Activated T-helper 1 cell treated with Interleukin-2 at 50 U/mL for 16 hours (primary cell): ENCODE results near the gene FANCG.

Experiments
- DNase-seq: peaks from one replicate; pipeline ENCODE4 v3.0.0-alpha.2; 2020; ENCODE audit warnings: low read depth

Gene FANCG

GRCh38 chr9:35103660-35104191 lies 24.0 kb upstream of the FANCG start:
- no peak for DNase-seq

GRCh38 chr9:35102769-35103659 lies 23.3 kb upstream of the FANCG start, which contains the start of gene STOML2:
Gene STOML2, minus strand, starts transcription at chr9:35103131. Its CDS starts 37 bp downstream, at chr9:35103094.
- DNase-seq = peak; percentile 86

- no peak for DNase-seq
These were observed 22.7 kb upstream of the FANCG start for GRCh38 chr9:35102465-35102768.

GRCh38 chr9:35097573-35097972 lies 17.8 kb upstream of the FANCG start:
- no peak for DNase-seq

GRCh38 chr9:35096035-35096849 lies 16.5 kb upstream of the FANCG start, which contains the start of gene PIGO:
Gene PIGO, minus strand, starts transcription at chr9:35096591. Its CDS starts 1,026 bp downstream, at chr9:35095565.
- peak; percentile 85 for DNase-seq

GRCh38 chr9:35091536-35091935 lies 11.8 kb upstream of the FANCG start:
- no peak for DNase-seq

- DNase-seq = no peak
These were observed 9.7 kb upstream of the FANCG start for GRCh38 chr9:35089434-35089833.

- no peak for DNase-seq
These were observed 5.3 kb upstream of the FANCG start for GRCh38 chr9:35085078-35085477.

- DNase-seq = no peak
These were observed 709 bp downstream of the FANCG start for GRCh38 chr9:35079041-35079425.

GRCh38 chr9:35078066-35078465 lies 1.7 kb downstream of the FANCG start:
- no peak for DNase-seq

- DNase-seq = no peak
These were observed 2.9 kb downstream of the FANCG start for GRCh38 chr9:35076848-35077247.

- DNase-seq = no peak
These were observed 4.4 kb downstream of the FANCG start for GRCh38 chr9:35075358-35075757.

GRCh38 chr9:35074791-35075190 lies 5.0 kb downstream of the FANCG start:
- no peak for DNase-seq

- no peak for DNase-seq
These were observed 5.6 kb downstream of the FANCG start for GRCh38 chr9:35074141-35074540.

GRCh38 chr9:35073279-35073612 lies 6.5 kb downstream of the FANCG start:
- DNase-seq = no peak

- DNase-seq = peak; percentile 96
These were observed 7.1 kb downstream of the FANCG start, which contains the start of gene VCP for GRCh38 chr9:35072461-35073278. Gene VCP, minus strand, starts transcription at chr9:35072625. Its CDS starts 272 bp downstream, at chr9:35072353.

- peak; percentile 51 for DNase-seq
These were observed 7.8 kb downstream of the FANCG start for GRCh38 chr9:35071814-35072460.

- no peak for DNase-seq
These were observed 8.6 kb downstream of the FANCG start for GRCh38 chr9:35070823-35071813.

- DNase-seq = no peak
These were observed 10.7 kb downstream of the FANCG start for GRCh38 chr9:35069020-35069419.

GRCh38 chr9:35067056-35067455 lies 12.7 kb downstream of the FANCG start:
- DNase-seq = no peak
